ENCODE data around the gene OR2F2.

Gene OR2F2

GRCh38 chr7:143934526-143935325, at the start of gene OR2F2:
Gene OR2F2, plus strand, starts transcription at chr7:143935233. Its CDS starts 0 bp downstream, at chr7:143935233.
- no peak for DNase-seq

- DNase-seq = peak; percentile 30
Observed at GRCh38 chr7:143885951-143886350, 49.1 kb upstream of the OR2F2 start.

GRCh38 chr7:143886826-143887477, 48.1 kb upstream of the OR2F2 start:
- no peak for DNase-seq

- no peak for DNase-seq
Observed at GRCh38 chr7:143889068-143889467, 46.0 kb upstream of the OR2F2 start.

- no peak for DNase-seq
Observed at GRCh38 chr7:143890558-143890957, 44.5 kb upstream of the OR2F2 start.

GRCh38 chr7:143891457-143891856, 43.6 kb upstream of the OR2F2 start:
- DNase-seq = no peak

- no peak for DNase-seq
Observed at GRCh38 chr7:143892527-143893300, 42.3 kb upstream of the OR2F2 start.

- no peak for DNase-seq
Observed at GRCh38 chr7:143896667-143897066, 38.4 kb upstream of the OR2F2 start.

- DNase-seq = no peak
Observed at GRCh38 chr7:143898810-143899209, 36.2 kb upstream of the OR2F2 start.

GRCh38 chr7:143900230-143900766, 34.7 kb upstream of the OR2F2 start:
- DNase-seq = no peak

GRCh38 chr7:143901332-143901667, 33.7 kb upstream of the OR2F2 start:
- DNase-seq = no peak

GRCh38 chr7:143901668-143902331, 33.2 kb upstream of the OR2F2 start, which contains the start of gene TCAF1:
Gene TCAF1, minus strand, starts transcription at chr7:143902176. Its CDS starts 25,568 bp downstream, at chr7:143876608.
- DNase-seq = peak; percentile 89

GRCh38 chr7:143902332-143902899, 32.6 kb upstream of the OR2F2 start:
- DNase-seq = no peak

- DNase-seq = no peak
Observed at GRCh38 chr7:143905509-143905908, 29.5 kb upstream of the OR2F2 start.

GRCh38 chr7:143906151-143906550, 28.9 kb upstream of the OR2F2 start:
- DNase-seq = no peak

- no peak for DNase-seq
Observed at GRCh38 chr7:143906895-143907294, 28.1 kb upstream of the OR2F2 start.

GRCh38 chr7:143908120-143908519, 26.9 kb upstream of the OR2F2 start:
- no peak for DNase-seq

- no peak for DNase-seq
Observed at GRCh38 chr7:143909863-143910262, 25.2 kb upstream of the OR2F2 start.

GRCh38 chr7:143910473-143911248, 24.4 kb upstream of the OR2F2 start:
- no peak for DNase-seq

GRCh38 chr7:143913945-143914615, 21.0 kb upstream of the OR2F2 start:
- no peak for DNase-seq

Data from DMS79 (cell line).